ENCODE results near the gene STMND1.

STMND1 gene

GRCh38 chr6:17101422-17102257, at the start of gene STMND1:
Gene STMND1 (plus strand): TSS chr6:17102050. CDS start chr6:17102258, 208 bp downstream.
- H3K4me3 ChIP-seq (ENCODE audit: low read depth, low read length): peak within 1 kb of the TSS; percentile 48

GRCh38 chr6:17054647-17055046, 47.2 kb upstream of the STMND1 start:
- Histone ChIP-seq H3K27ac (no peak overlapping the region), H3K9me3 (ENCODE audit: severe bottlenecking) (no peaks in the 10 kb centered on the region), H3K4me3 (ENCODE audit: low read depth, low read length) (no peak overlapping the region), H3K27me3 (ENCODE audit: insufficient read depth, low read depth, severe bottlenecking) (no peaks in the 10 kb centered on the region), H3K36me3 (no peaks in the 10 kb centered on the region)
- no peak for DNase-seq
- no peak for TF ChIP-seq CTCF (IDR thresholded peaks at IDR 0.05; ENCODE audit: low read depth, low read length)

More at GRCh38 chr6:17101422-17102257, at the start of gene STMND1:
- Histone ChIP-seq H3K36me3 (no peaks in the 10 kb centered on the region), H3K27ac (no peak within 1 kb of the TSS), H3K27me3 (ENCODE audit: insufficient read depth, low read depth, severe bottlenecking) (no peaks in the 10 kb centered on the region), H3K9me3 (ENCODE audit: severe bottlenecking) (no peaks in the 10 kb centered on the region)
- DNase-seq: peak; percentile 34
- no peak for TF ChIP-seq CTCF (IDR thresholded peaks at IDR 0.05; ENCODE audit: low read depth, low read length)

- no peaks in the 10 kb centered on the region for H3K9me3 ChIP-seq (ENCODE audit: severe bottlenecking)
- H3K4me3 ChIP-seq (ENCODE audit: low read depth, low read length): no peak overlapping the region
- H3K36me3 ChIP-seq: no peaks in the 10 kb centered on the region
- no peak for TF ChIP-seq CTCF (IDR thresholded peaks at IDR 0.05; ENCODE audit: low read depth, low read length)
- DNase-seq: no peak
- no peaks in the 10 kb centered on the region for H3K27me3 ChIP-seq (ENCODE audit: insufficient read depth, low read depth, severe bottlenecking)
- no peak overlapping the region for H3K27ac ChIP-seq
Observed at GRCh38 chr6:17057322-17057721, 44.5 kb upstream of the STMND1 start.

DNA sequence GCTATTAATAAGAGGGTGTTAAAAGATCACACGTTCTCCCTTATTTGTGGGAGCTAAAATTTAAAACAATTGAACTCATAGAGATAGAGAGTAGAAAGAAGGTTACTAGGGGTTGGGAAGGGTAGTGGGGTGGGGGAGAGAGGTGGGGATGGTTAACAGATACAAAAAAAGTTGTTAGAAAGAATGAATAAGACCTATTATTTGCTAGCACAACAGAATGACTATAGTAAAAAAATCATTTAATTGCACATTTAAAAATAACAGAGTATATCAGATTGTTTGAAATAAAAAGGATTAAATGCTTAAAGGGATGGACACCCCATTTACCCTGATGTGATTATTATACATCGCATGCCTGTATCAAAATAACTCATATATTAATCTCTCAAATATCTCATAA, 43.3 kb upstream of the STMND1 start:
- no peak for TF ChIP-seq CTCF (IDR thresholded peaks at IDR 0.05; ENCODE audit: low read depth, low read length)
- H3K27ac ChIP-seq: no peak overlapping the region
- no peaks in the 10 kb centered on the region for H3K9me3 ChIP-seq (ENCODE audit: severe bottlenecking)
- H3K27me3 ChIP-seq (ENCODE audit: insufficient read depth, low read depth, severe bottlenecking): no peaks in the 10 kb centered on the region
- H3K4me3 ChIP-seq (ENCODE audit: low read depth, low read length): no peak overlapping the region
- no peak for DNase-seq
- no peaks in the 10 kb centered on the region for H3K36me3 ChIP-seq

DNA sequence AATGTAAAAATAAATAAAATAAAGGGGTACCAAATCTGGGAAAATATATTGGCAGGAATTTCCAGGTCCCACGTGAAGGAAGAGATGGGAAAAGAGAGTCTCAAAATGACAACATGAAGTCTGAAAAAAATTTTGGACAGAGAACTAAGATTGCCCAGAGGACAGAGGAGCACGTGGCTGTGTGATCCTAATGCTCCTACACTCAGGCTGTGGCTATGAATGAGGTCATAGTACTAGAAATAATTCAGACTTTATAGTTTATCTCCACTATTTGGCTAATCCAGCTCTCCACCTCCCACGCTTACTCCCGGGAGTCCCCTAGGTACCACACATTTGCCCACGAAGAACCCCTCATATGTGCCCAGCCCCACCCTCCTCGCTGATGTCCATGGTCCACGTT, 42.8 kb upstream of the STMND1 start:
- no peaks in the 10 kb centered on the region for H3K36me3 ChIP-seq
- H3K27ac ChIP-seq: no peak overlapping the region
- TF ChIP-seq CTCF (IDR thresholded peaks at IDR 0.05; ENCODE audit: low read depth, low read length): no peak
- H3K27me3 ChIP-seq (ENCODE audit: insufficient read depth, low read depth, severe bottlenecking): no peaks in the 10 kb centered on the region
- no peak for DNase-seq
- H3K9me3 ChIP-seq (ENCODE audit: severe bottlenecking): no peaks in the 10 kb centered on the region
- H3K4me3 ChIP-seq (ENCODE audit: low read depth, low read length): no peak overlapping the region

- no peak overlapping the region for H3K27ac ChIP-seq
- no peak overlapping the region for H3K4me3 ChIP-seq (ENCODE audit: low read depth, low read length)
- no peaks in the 10 kb centered on the region for H3K27me3 ChIP-seq (ENCODE audit: insufficient read depth, low read depth, severe bottlenecking)
- no peaks in the 10 kb centered on the region for H3K36me3 ChIP-seq
- no peak for TF ChIP-seq CTCF (IDR thresholded peaks at IDR 0.05; ENCODE audit: low read depth, low read length)
- H3K9me3 ChIP-seq (ENCODE audit: severe bottlenecking): no peaks in the 10 kb centered on the region
- no peak for DNase-seq
Observed at GRCh38 chr6:17059850-17060249, 42.0 kb upstream of the STMND1 start.

Data from WERI-Rb-1 (cell line).